Activated CD8-positive, alpha-beta memory T cell treated with anti-CD3 and anti-CD28 coated beads for 48 hours (primary cell): ENCODE measurements around the gene NDOR1.

ENCODE experiments used
- DNase-seq, 3 experiments: peaks; one replicate each; pipeline ENCODE4 v3.0.0-alpha.2; 2020; ENCODE audit warnings: low read depth in 2 of 3, low spot score in 2 of 3

NDOR1 gene

GRCh38 chr9:137167747-137168572 is 37.5 kb upstream of the NDOR1 start:
- no peak for DNase-seq

GRCh38 chr9:137168573-137168903 is 37.0 kb upstream of the NDOR1 start:
- no peak for DNase-seq

- DNase-seq: no peak
These were observed 36.3 kb upstream of the NDOR1 start for GRCh38 chr9:137168904-137169856.

GRCh38 chr9:137169896-137170358 is 35.6 kb upstream of the NDOR1 start, which contains the start of gene LRRC26:
Gene LRRC26 (minus strand): TSS chr9:137170051. CDS start chr9:137169943, 108 bp downstream.
- no peak for DNase-seq

GRCh38 chr9:137170486-137171148 is 34.9 kb upstream of the NDOR1 start:
- DNase-seq: no peak

GRCh38 chr9:137171149-137171900 is 34.2 kb upstream of the NDOR1 start:
- no peak for DNase-seq

- DNase-seq: no peak
These were observed 32.4 kb upstream of the NDOR1 start for GRCh38 chr9:137172901-137173795.

- DNase-seq: no peak
These were observed 31.5 kb upstream of the NDOR1 start for GRCh38 chr9:137173796-137174664.

GRCh38 chr9:137174722-137175293 is 30.7 kb upstream of the NDOR1 start:
- DNase-seq: no peak

GRCh38 chr9:137175345-137175961 is 30.0 kb upstream of the NDOR1 start:
- no peak for DNase-seq

GRCh38 chr9:137176302-137177182 is 29.0 kb upstream of the NDOR1 start:
- no peak for DNase-seq

GRCh38 chr9:137178201-137178938 is 27.1 kb upstream of the NDOR1 start:
- DNase-seq: no peak

- DNase-seq: no peak
These were observed 26.4 kb upstream of the NDOR1 start for GRCh38 chr9:137178939-137179630.

GRCh38 chr9:137179761-137180160 is 25.7 kb upstream of the NDOR1 start:
- DNase-seq: no peak

- DNase-seq: no peak
These were observed 25.0 kb upstream of the NDOR1 start for GRCh38 chr9:137180491-137180890.

GRCh38 chr9:137181680-137182079 is 23.8 kb upstream of the NDOR1 start:
- DNase-seq: no peak
